ENCODE data around the gene DOCK10.

- TF ChIP-seq CTCF (IDR thresholded peaks at IDR 0.05) (no peak), EP300 (IDR thresholded peaks at IDR 0.05) (no peak), POLR2A (IDR thresholded peaks at IDR 0.05) (no peak), POLR2AphosphoS5 (IDR thresholded peaks at IDR 0.05) (no peak)
Measured at GRCh38 chr2:224959556-224959955, 82.7 kb downstream of the DOCK10 start.

All from suprapubic skin (tissue), 4 donors.